KMS-11 (cell line): ENCODE data around the gene SUPT6H.

Experiments used
- H2AFZ ChIP-seq: fragments of 200-600 bp; sonication (generic); 2 replicates; pipeline ENCODE4 v1.6.1; 2016; ENCODE audit warnings: antibody characterized with exemption, mixed run types, low read depth
- H3K27ac ChIP-seq: fragments of 200-600 bp; sonication (generic); 2 replicates; pipeline ENCODE4 v1.6.1; 2016; ENCODE audit warnings: mild to moderate bottlenecking, mixed run types
- H3K27me3 ChIP-seq: fragments of 200-600 bp; sonication (generic); 2 replicates; pipeline ENCODE4 v1.6.1; 2017; ENCODE audit warnings: mild to moderate bottlenecking, low read depth, mixed run types, moderate library complexity; ENCODE audit not compliant: insufficient read depth
- H3K36me3 ChIP-seq: fragments of 200-600 bp; sonication (generic); 2 replicates; pipeline ENCODE4 v1.6.1; 2017; ENCODE audit warnings: mild to moderate bottlenecking, mixed run types; ENCODE audit not compliant: insufficient read depth
- H3K4me1 ChIP-seq: fragments of 200-600 bp; sonication (generic); 2 replicates; pipeline ENCODE4 v1.6.1; 2016; ENCODE audit warnings: mild to moderate bottlenecking, low read depth, mixed run types; ENCODE audit not compliant: poor library complexity, severe bottlenecking
- H3K4me2 ChIP-seq: fragments of 200-600 bp; sonication (generic); 2 replicates; pipeline ENCODE4 v1.7.0; 2016; ENCODE audit warnings: mild to moderate bottlenecking, mixed run types
- H3K4me3 ChIP-seq: fragments of 200-600 bp; sonication (generic); IDR thresholded peaks from 2 replicates; pipeline ENCODE4 v1.6.1; 2017; ENCODE audit warnings: low read depth, low read length, mixed read lengths; ENCODE audit not compliant: insufficient read depth
- H3K79me2 ChIP-seq: fragments of 200-600 bp; sonication (generic); 2 replicates; pipeline ENCODE4 v1.6.1; 2016; ENCODE audit warnings: low read depth, mixed run types; ENCODE audit not compliant: insufficient read depth
- H3K9ac ChIP-seq: fragments of 200-600 bp; sonication (generic); 2 replicates; pipeline ENCODE4 v1.6.1; 2016; ENCODE audit warnings: mild to moderate bottlenecking, mixed run types
- H4K20me1 ChIP-seq: fragments of 200-600 bp; sonication (generic); 2 replicates; pipeline ENCODE4 v1.6.1; 2016; ENCODE audit warnings: mild to moderate bottlenecking, mixed run types; ENCODE audit not compliant: insufficient read depth
- TF ChIP-seq, protein P1 (sequence below): fragments of 200-600 bp; sonication (generic); conservative IDR thresholded peaks from 2 replicates; pipeline ENCODE4 v1.6.1; 2017; ENCODE audit warnings: low read depth, mild to moderate bottlenecking, antibody characterized with exemption, low read length, moderate library complexity, mixed read lengths

SUPT6H gene

DNA sequence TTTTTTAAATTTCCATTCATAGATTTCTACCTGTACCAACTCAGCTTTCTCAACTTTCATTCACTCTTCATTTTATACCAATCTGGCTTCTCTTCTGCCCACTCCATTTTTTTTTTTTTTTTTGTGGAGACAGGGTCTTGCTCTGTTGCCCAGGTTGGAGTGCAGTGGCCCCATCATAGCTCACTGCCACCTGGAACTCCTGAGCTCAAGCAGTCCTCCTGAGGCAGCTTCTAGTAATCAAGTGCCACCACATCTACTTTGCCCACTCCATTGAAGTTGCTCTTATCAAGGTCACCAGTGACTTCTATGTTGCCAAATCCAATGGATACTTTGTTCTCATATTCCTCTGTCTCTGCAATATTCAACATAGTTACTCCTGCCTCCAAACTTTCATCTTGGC, 1.7 kb downstream of the SUPT6H start:
- Histone ChIP-seq H2AFZ (no peak overlapping the region), H3K4me1 (peaks cover 24% of the 10 kb centered on the region), H3K27ac (no peak overlapping the region), H3K4me2 (peak overlapping the region; percentile 93; the same call in 1 of the 2 replicates), H3K36me3 (no peaks in the 10 kb centered on the region), H3K79me2 (peaks cover 87% of the 10 kb centered on the region), H3K9ac (no peak overlapping the region), H3K27me3 (no peaks in the 10 kb centered on the region), H4K20me1 (no peaks in the 10 kb centered on the region), H3K4me3 (no peak overlapping the region)
- TF ChIP-seq, protein P1, sequence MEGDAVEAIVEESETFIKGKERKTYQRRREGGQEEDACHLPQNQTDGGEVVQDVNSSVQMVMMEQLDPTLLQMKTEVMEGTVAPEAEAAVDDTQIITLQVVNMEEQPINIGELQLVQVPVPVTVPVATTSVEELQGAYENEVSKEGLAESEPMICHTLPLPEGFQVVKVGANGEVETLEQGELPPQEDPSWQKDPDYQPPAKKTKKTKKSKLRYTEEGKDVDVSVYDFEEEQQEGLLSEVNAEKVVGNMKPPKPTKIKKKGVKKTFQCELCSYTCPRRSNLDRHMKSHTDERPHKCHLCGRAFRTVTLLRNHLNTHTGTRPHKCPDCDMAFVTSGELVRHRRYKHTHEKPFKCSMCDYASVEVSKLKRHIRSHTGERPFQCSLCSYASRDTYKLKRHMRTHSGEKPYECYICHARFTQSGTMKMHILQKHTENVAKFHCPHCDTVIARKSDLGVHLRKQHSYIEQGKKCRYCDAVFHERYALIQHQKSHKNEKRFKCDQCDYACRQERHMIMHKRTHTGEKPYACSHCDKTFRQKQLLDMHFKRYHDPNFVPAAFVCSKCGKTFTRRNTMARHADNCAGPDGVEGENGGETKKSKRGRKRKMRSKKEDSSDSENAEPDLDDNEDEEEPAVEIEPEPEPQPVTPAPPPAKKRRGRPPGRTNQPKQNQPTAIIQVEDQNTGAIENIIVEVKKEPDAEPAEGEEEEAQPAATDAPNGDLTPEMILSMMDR, result no peak

- Histone ChIP-seq H3K4me3 (no peak overlapping the region), H3K4me1 (peaks cover 25% of the 10 kb centered on the region), H2AFZ (no peak overlapping the region), H3K27me3 (no peaks in the 10 kb centered on the region), H3K9ac (no peak overlapping the region), H3K4me2 (no peak overlapping the region), H4K20me1 (0 out of 2 replicates have a peak, but pooled peaks cover under 1% of the 10 kb centered on the region), H3K36me3 (no peaks in the 10 kb centered on the region; the same call in 1 of the 2 replicates), H3K79me2 (peaks cover 86% of the 10 kb centered on the region), H3K27ac (no peak overlapping the region)
- TF ChIP-seq, protein P1, result no peak
Observed at GRCh38 chr17:28665994-28666393, 4.0 kb downstream of the SUPT6H start.

GRCh38 chr17:28667870-28668269, 5.9 kb downstream of the SUPT6H start:
- peaks cover 71% of the 10 kb centered on the region for H3K79me2 ChIP-seq
- H2AFZ ChIP-seq, result no peak overlapping the region
- H3K27ac ChIP-seq, result no peak overlapping the region
- H3K4me3 ChIP-seq, result no peak overlapping the region
- H3K9ac ChIP-seq, result no peak overlapping the region
- H3K4me1 ChIP-seq, result peaks cover 23% of the 10 kb centered on the region
- peaks cover 8% of the 10 kb centered on the region for H3K36me3 ChIP-seq
- H4K20me1 ChIP-seq, result 0 out of 2 replicates have a peak, but pooled peaks cover 5% of the 10 kb centered on the region
- H3K4me2 ChIP-seq, result no peak overlapping the region
- no peaks in the 10 kb centered on the region for H3K27me3 ChIP-seq
- TF ChIP-seq, protein P1, result no peak

DNA sequence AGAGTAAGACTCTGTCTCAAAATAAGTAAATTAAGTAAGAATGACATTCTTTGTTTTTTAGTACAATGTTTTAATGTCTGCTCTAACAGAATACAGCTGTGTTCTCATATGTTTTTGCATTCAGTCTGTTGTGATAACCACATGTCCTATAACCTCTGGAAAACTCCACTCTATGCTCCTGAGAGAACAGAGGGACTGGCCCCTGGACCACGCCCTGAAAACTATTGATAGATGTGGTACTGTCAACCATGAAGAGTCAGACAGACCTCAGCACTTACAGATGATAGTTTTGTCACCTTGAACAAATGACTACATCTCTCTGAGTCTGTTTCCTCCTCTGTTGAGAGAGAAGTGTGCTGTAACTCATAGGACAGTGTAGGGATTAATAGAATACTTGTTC, 7.9 kb downstream of the SUPT6H start:
- Histone ChIP-seq H3K27me3 (no peaks in the 10 kb centered on the region), H4K20me1 (0 out of 2 replicates have a peak, but pooled peaks cover 5% of the 10 kb centered on the region), H3K4me1 (peaks cover 9% of the 10 kb centered on the region), H3K9ac (no peak overlapping the region), H3K27ac (no peak overlapping the region), H3K4me2 (no peak overlapping the region), H3K36me3 (peaks cover 12% of the 10 kb centered on the region), H3K79me2 (peaks cover 50% of the 10 kb centered on the region), H3K4me3 (no peak overlapping the region), H2AFZ (no peak overlapping the region)
- TF ChIP-seq, protein P1, result no peak
